Aorta (tissue), 5 donors: Measurements from ENCODE around the gene METTL13. TPM values are rescaled to one million over a fixed set of nuclear protein-coding genes. Genes with fewer than 3 reads are reported as not detected.

Source experiments
- ATAC-seq: fragments of 200-7000 bp; cut with Tn5 transposase; one replicate; pipeline ENCODE4 v1.9.1; 2022; ENCODE audit warnings: moderate library complexity; ENCODE audit not compliant: low FRiP score
- DNase-seq, 2 donors: peaks; one replicate each; pipeline ENCODE4 v3.0.0-alpha.2; 2020
- H3K27ac ChIP-seq, 2 donors: one replicate each; pipeline ENCODE4 v1.5.1; 2013; ENCODE audit warnings: low read length in 2 of 2, mild to moderate bottlenecking in 2 of 2, moderate library complexity in 2 of 2, control low read depth in 1 of 2, inconsistent platforms in 1 of 2, low read depth in 1 of 2
- H3K27me3 ChIP-seq, 2 donors: one replicate each; pipeline ENCODE4 v1.6.1; 2013; ENCODE audit warnings: control low read depth in 1 of 2, low read length in 1 of 2, mild to moderate bottlenecking in 1 of 2, moderate library complexity in 1 of 2; ENCODE audit not compliant: insufficient read depth in 2 of 2, control insufficient read depth in 1 of 2
- H3K36me3 ChIP-seq, 2 donors: one replicate each; pipeline ENCODE4 v1.6.1; 2013; ENCODE audit warnings: control low read depth in 1 of 2, low read length in 1 of 2, mild to moderate bottlenecking in 1 of 2; ENCODE audit not compliant: insufficient read depth in 2 of 2, control insufficient read depth in 1 of 2
- H3K4me1 ChIP-seq, 2 donors: one replicate each; pipeline ENCODE4 v1.6.1; 2013; ENCODE audit warnings: low read length in 2 of 2, control low read depth in 1 of 2, mild to moderate bottlenecking in 1 of 2, moderate library complexity in 1 of 2; ENCODE audit not compliant: insufficient read depth in 2 of 2, control insufficient read depth in 1 of 2
- H3K4me3 ChIP-seq, 2 donors: one replicate each; pipeline ENCODE4 v1.5.1; 2013; ENCODE audit warnings: low read length in 2 of 2, control low read depth in 1 of 2, mild to moderate bottlenecking in 1 of 2
- H3K9me3 ChIP-seq: one replicate; pipeline ENCODE4 v1.6.1; 2013; ENCODE audit warnings: mild to moderate bottlenecking, low read length; ENCODE audit not compliant: control insufficient read depth
- WGBS, 2 donors: extraction: QIAGEN DNeasy Blood & Tissue Kit; methylation state at CpG; one replicate each; pipeline ENCODE4 v1.1.7; 2013; 5-methylcytosine and 5-hydroxymethylcytosine counted together
- intact Hi-C, 2 donors: fragments of 100-400 bp; cut with DNase I; formaldehyde crosslinking; loops; one replicate each; pipeline versions ENCODE4 v1.14.2 to v1.15.0; 2022
- polyA plus RNA-seq, 2 donors: library from polyadenylated mRNA; stranded (reverse); fragments of 200-250 nt; gene quantifications; one replicate each; pipeline ENCODE4 v1.2.3, GENCODE V29; 2013
- total RNA-seq, 2 donors: library from RNA; stranded (reverse); fragmentation: NEBNext Ultra II Directional; extraction: Animal tissue kit (Norgen Biotek cat#: 25700); gene quantifications; one replicate each; pipeline ENCODE4 v1.2.1, GENCODE V29; 2021
- donor health status: healthy with polysubstance abuse.
- donor health status: Bipolar disorder and iron deficiency.
- donor health status: DM: no; HTN: no; CAD: no.
- donor health status: DM: no; HTN: no; CAD: no.
- donor health status: DM: yes; HTN: yes; CAD: no.

The METTL13 gene
- total and polyA plus RNA-seq, 4 donors: 7.8 to 17.9 (median 13.0) TPM

DNA sequence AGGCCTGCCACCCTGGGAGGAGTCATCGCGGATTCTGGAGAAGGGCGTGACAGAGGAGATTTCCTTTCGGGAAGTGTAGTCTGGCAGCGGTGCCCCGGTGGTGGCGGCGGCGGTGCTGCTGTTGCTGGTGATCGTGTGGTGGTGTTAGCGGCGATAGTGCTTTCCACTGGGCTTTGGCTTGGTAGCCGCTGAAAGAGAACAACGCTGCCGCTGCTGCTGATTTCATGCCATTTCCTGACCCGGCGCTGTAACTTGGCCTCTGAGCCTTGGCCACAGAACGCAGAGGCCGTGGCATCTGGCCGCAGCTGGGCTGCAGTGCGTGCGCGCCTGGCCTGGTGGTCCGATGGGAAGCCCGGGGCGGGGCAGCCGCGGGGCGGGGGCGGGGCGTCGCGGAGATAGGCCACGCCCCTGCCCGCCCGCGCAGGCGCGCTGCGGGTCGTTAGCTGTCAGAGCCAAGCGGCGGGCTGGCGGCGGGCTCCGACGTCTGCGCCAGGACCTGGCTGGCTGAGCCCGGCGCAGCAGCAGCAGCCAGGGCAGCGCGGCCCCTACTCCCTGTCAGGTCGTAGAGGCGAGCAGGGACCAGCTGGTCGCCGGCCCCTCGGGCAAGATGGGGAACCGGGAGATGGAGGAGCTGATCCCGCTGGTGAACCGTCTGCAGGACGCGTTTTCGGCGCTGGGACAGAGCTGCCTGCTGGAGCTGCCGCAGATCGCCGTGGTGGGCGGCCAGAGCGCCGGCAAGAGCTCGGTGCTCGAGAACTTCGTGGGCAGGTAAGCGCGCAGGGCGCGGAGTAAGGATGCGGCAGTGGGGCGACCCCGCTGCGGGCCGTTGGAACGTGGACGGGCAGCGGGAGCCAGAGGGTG, 59.8 kb downstream of the METTL13 start, which contains the start of gene DNM3:
Gene DNM3 (plus strand): TSS at position 449 of the 861 bp plus-strand sequence. CDS start 159 bp downstream, at position 608.
- ATAC-seq: peak; percentile 98
- intact Hi-C loops: loop anchor here in 1 of 2 donors (2.0 kb wide), 1 partner anchor 34 kb away; no protein-coding TSS in a partner anchor
- peak; percentile 87 to 93 for DNase-seq
- Histone ChIP-seq H3K9me3 (no peaks in the 10 kb centered on the region), H3K4me3 (peak within 1 kb of the TSS; percentile 35 to 56), H3K36me3 (no peaks in the 10 kb centered on the region), H3K27ac (peak within 1 kb of the TSS in 1 of 2 donors; percentile 76), H3K4me1 (no peaks in the 10 kb centered on the region), H3K27me3 (no peaks in the 10 kb centered on the region)
- WGBS, 2 donors: 1% methylated on average over 63 to 85 of the region's 85 CpGs

DNA sequence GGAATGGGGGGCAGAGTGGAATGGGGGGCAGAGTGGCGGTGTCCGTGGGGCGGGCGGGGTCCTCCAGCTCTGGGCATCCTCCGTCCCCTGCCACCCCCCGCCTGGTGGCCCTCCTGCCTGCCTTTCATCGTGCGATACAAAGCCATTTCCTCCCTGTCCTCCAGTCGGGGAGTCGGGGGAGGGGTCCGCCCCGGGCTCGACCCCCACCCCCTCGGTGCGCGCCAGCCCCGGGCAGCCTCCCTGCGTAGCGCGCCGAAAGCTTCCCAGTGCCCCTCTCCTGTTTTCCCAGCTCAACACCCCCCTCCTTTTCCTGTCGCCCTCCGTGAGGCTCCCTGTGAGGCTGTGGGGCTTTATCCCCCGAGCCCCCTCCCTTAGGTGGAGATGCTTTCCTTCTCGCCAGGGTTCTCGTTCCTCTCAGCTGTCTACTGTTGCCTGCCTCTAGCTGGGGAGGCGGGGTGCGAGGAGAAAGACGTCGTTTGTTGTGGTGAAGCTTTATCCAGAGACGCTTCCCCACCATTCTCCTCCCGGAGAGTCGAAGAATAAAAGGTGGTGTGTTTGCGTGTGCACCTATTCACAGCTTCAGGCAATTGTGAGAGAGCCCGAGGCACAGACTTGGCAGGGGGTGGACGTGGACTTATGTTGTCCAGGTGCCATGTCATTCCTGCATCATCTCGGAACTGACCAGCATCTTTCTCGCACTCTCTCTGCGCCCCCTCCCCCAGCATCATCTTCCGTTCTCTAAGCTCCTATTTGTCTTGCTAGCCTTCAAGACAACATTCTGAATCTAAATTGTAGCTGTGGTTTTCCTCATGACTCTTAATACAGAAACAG, 60.7 kb downstream of the METTL13 start:
- peak; percentile 49 for ATAC-seq

DNA sequence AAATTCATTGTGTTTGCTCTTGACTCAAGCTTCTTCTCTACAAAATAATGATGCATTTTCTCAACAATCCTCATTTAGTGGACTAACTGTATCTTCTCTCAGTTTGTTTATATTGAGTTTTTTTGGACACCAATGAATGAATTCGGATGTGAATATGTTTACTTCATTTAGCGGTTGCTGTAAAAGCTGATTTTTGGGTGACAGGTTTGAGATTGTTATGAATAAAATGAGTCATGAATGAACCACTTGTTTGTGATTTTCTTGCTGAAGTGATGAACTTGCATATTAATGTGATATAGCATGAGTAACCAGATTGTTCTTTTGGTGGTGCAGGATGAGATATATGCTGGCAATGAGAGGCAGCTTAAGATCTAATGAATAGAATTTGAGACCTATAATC, 62.9 kb downstream of the METTL13 start:
- WGBS, 2 donors: 94 to 98% methylated on average over 2 of the region's 2 CpGs
- no peaks in the 10 kb centered on the region for H3K9me3 ChIP-seq

More for the DNA sequence above, 60.7 kb downstream of the METTL13 start:
- Histone ChIP-seq H3K4me3 (peak overlapping the region; percentile 35 to 51), H3K4me1 (no peaks in the 10 kb centered on the region), H3K27ac (no peak overlapping the region), H3K27me3 (no peaks in the 10 kb centered on the region), H3K9me3 (no peaks in the 10 kb centered on the region), H3K36me3 (no peaks in the 10 kb centered on the region)
- DNase-seq: peak in 1 of 2 donors; percentile 79
- 1% methylated on average over 33 to 40 of the region's 40 CpGs for WGBS, 2 donors
- intact Hi-C loops: loop anchor here in 1 of 2 donors (2.0 kb wide), 1 partner anchor 35 kb away; no protein-coding TSS in a partner anchor

DNA sequence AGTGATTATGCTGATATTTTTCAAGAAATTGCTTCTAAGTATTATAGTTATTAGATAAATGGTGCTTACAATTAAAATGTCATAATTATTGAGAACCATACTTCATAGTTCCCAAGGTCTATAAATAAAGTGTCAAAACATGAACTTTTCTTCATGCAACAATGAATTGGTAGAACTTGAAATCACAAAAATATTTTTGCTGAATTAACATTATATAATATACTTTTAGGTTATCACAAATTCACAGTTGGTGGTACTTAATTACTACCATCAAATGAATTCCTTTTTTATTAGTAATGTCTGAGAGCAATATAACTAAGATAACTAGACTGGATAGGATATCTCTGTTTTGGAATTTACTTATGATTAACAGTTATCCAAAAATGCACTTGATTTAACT, 64.5 kb downstream of the METTL13 start:
- no peaks in the 10 kb centered on the region for H3K27me3 ChIP-seq
- ATAC-seq (no peak), DNase-seq (no peak)
- no peaks in the 10 kb centered on the region for H3K9me3 ChIP-seq
- no peak overlapping the region for H3K4me3 ChIP-seq
- intact Hi-C loops: no loop called here
- no peaks in the 10 kb centered on the region for H3K36me3 ChIP-seq
- H3K4me1 ChIP-seq: no peaks in the 10 kb centered on the region
- no peak overlapping the region for H3K27ac ChIP-seq

More for the DNA sequence above, 62.9 kb downstream of the METTL13 start:
- Histone ChIP-seq H3K27me3 (no peaks in the 10 kb centered on the region), H3K27ac (no peak overlapping the region), H3K4me1 (no peaks in the 10 kb centered on the region), H3K36me3 (no peaks in the 10 kb centered on the region), H3K4me3 (no peak overlapping the region)
- intact Hi-C loops: no loop called here
- DNase-seq (no peak), ATAC-seq (no peak)

Other genes starting within 250 kb of the METTL13 start
- not detected for gene MYOCOS, start 159.4 kb upstream of the METTL13 start, total RNA-seq
- gene MYOCOS, start 159.4 kb upstream of the METTL13 start, polyA plus RNA-seq: not detected
- gene MYOC, start 129.0 kb upstream of the METTL13 start, total RNA-seq: 10 to 100 TPM; 18.0 to 74.0 TPM
- gene MYOC, start 129.0 kb upstream of the METTL13 start, polyA plus RNA-seq: 1 to 10 TPM; 3.8 to 6.5 TPM
- 10 to 100 TPM; 22.4 to 28.7 TPM for gene VAMP4, start 39.6 kb upstream of the METTL13 start, total RNA-seq
- gene VAMP4, start 39.6 kb upstream of the METTL13 start, polyA plus RNA-seq: 10 to 100 TPM; 24.9 to 26.2 TPM
- gene DNM3, start 59.8 kb downstream of the METTL13 start, total RNA-seq: 10 to 100 TPM in 1 of 2 donors, 1 to 10 TPM in 1; 5.1 to 16.2 TPM
- gene DNM3, start 59.8 kb downstream of the METTL13 start, polyA plus RNA-seq: 1 to 10 TPM in 1 of 2 donors, not detected in 1; 2.6 TPM